Thyroid gland (tissue), 4 donors: ENCODE measurements around the gene MCM5. TPM values are rescaled to one million over a fixed set of nuclear protein-coding genes. Genes with fewer than 3 reads are reported as not detected.

Experiments
- DNase-seq, 2 donors: peaks; one replicate each; pipeline ENCODE4 v3.0.0-alpha.2; 2019
- H3K27ac ChIP-seq, 3 donors: fragments of 200-600 bp; sonication (generic); 1 replicate in 2 of 3; 2 replicates in 1 of 3; pipeline ENCODE4 v1.5.1; 2016 to 2019; ENCODE audit warnings: mild to moderate bottlenecking in 1 of 3, moderate library complexity in 1 of 3
- H3K27me3 ChIP-seq: fragments of 200-600 bp; sonication (generic); one replicate; pipeline ENCODE4 v1.5.1; 2019
- H3K36me3 ChIP-seq, 2 donors: fragments of 200-600 bp; sonication (generic); one replicate each; pipeline ENCODE4 v1.5.1; 2016 to 2019
- H3K4me1 ChIP-seq, 2 donors: fragments of 200-600 bp; sonication (generic); one replicate each; pipeline ENCODE4 v1.5.1; 2017 to 2019
- H3K4me3 ChIP-seq, 3 donors: fragments of 200-600 bp; sonication (generic); replicated peaks in 1 of 3; 1 replicate in 2 of 3; 2 replicates in 1 of 3; pipeline ENCODE4 v1.5.1; 2016; ENCODE audit warnings: mild to moderate bottlenecking in 1 of 3
- H3K9me3 ChIP-seq: fragments of 200-600 bp; sonication (generic); one replicate; pipeline ENCODE4 v1.5.1; 2017
- CTCF ChIP-seq, 6 experiments: fragments of 200-600 bp in 3 of 6; fragments of 450-650 bp in 3 of 6; sonication (generic) in 3 of 6; IDR thresholded peaks; one replicate each; pipeline ENCODE4 v1.5.1; 2016 to 2019; ENCODE audit warnings: antibody characterized with exemption in 6 of 6, mild to moderate bottlenecking in 2 of 6, inconsistent platforms in 1 of 6, moderate library complexity in 1 of 6
- POLR2A ChIP-seq, 2 donors: fragments of 450-650 bp; IDR thresholded peaks; one replicate each; pipeline ENCODE4 v1.6.1; 2017; ENCODE audit warnings: antibody characterized with exemption in 2 of 2, mild to moderate bottlenecking in 2 of 2, moderate library complexity in 1 of 2
- WGBS, 2 donors: methylation state at CpG; one replicate each; pipeline ENCODE4 v1.1.5; 2017; 5-methylcytosine and 5-hydroxymethylcytosine counted together
- intact Hi-C: fragments of 100-400 bp; cut with DNase I; formaldehyde crosslinking; loops from one replicate; pipeline ENCODE4 v1.15.1; 2023
- total RNA-seq, 4 donors: library from RNA; depleted of rRNA; stranded (reverse); fragments of >200 nt; gene quantifications; one replicate each; pipeline ENCODE4 v1.2.3, GENCODE V29; 2016

The MCM5 gene
- total RNA-seq, 4 donors from 2014 or later, result 16.7 to 34.7 (median 25.1) TPM

GRCh38 chr22:35373781-35374180 lies 26.2 kb upstream of the MCM5 start:
- intact Hi-C loops, result no loop called here
- peaks cover 20 to 26% of the 10 kb centered on the region in 2 donors for H3K4me1 ChIP-seq
- WGBS, 2 donors, result 85 to 89% methylated on average over 6 of the region's 6 CpGs

GRCh38 chr22:35375031-35375430 lies 24.9 kb upstream of the MCM5 start:
- no peaks in the 10 kb centered on the region for H3K9me3 ChIP-seq
- H3K4me3 ChIP-seq, result no peak overlapping the region
- intact Hi-C loops, result no loop called here
- no peak overlapping the region for H3K27ac ChIP-seq
- no peaks in the 10 kb centered on the region for H3K36me3 ChIP-seq
- peaks cover 22 to 31% of the 10 kb centered on the region in 2 donors for H3K4me1 ChIP-seq
- TF ChIP-seq POLR2A (IDR thresholded peaks at IDR 0.05), result no peak
- no peak for TF ChIP-seq CTCF (IDR thresholded peaks at IDR 0.05)
- no peak for DNase-seq
- H3K27me3 ChIP-seq, result no peaks in the 10 kb centered on the region
- WGBS, 2 donors, result 87 to 90% methylated on average over 3 of the region's 3 CpGs

More at GRCh38 chr22:35373781-35374180, 26.2 kb upstream of the MCM5 start:
- Histone ChIP-seq H3K27ac (no peak overlapping the region), H3K9me3 (no peaks in the 10 kb centered on the region), H3K4me3 (no peak overlapping the region), H3K27me3 (no peaks in the 10 kb centered on the region), H3K36me3 (no peaks in the 10 kb centered on the region)
- no peak for TF ChIP-seq POLR2A (IDR thresholded peaks at IDR 0.05)
- TF ChIP-seq CTCF (IDR thresholded peaks at IDR 0.05), result no peak
- DNase-seq, result no peak

GRCh38 chr22:35375526-35375925 lies 24.4 kb upstream of the MCM5 start:
- H3K9me3 ChIP-seq, result no peaks in the 10 kb centered on the region
- no peak overlapping the region for H3K4me3 ChIP-seq
- peaks cover 22 to 36% of the 10 kb centered on the region in 2 donors for H3K4me1 ChIP-seq
- 82% methylated on average over 8 of the region's 8 CpGs for WGBS, 2 donors
- no peaks in the 10 kb centered on the region for H3K27me3 ChIP-seq
- H3K36me3 ChIP-seq, result no peaks in the 10 kb centered on the region
- intact Hi-C loops, result no loop called here
- no peak for TF ChIP-seq POLR2A (IDR thresholded peaks at IDR 0.05)
- no peak overlapping the region for H3K27ac ChIP-seq
- no peak for DNase-seq

- 7 to 12% methylated on average over 17 of the region's 17 CpGs for WGBS, 2 donors
Measured at GRCh38 chr22:35376728-35377472, 23.0 kb upstream of the MCM5 start.

GRCh38 chr22:35377735-35378134 lies 22.2 kb upstream of the MCM5 start:
- Histone ChIP-seq H3K9me3 (no peaks in the 10 kb centered on the region), H3K36me3 (no peaks in the 10 kb centered on the region), H3K27ac (peak overlapping the region; percentile 75 to 86 (median 82)), H3K4me1 (peaks cover 18 to 35% of the 10 kb centered on the region in 2 donors), H3K4me3 (no peak overlapping the region), H3K27me3 (no peaks in the 10 kb centered on the region)
- 83 to 85% methylated on average over 3 of the region's 3 CpGs for WGBS, 2 donors
- TF ChIP-seq POLR2A (IDR thresholded peaks at IDR 0.05) (no peak), CTCF (IDR thresholded peaks at IDR 0.05) (no peak)
- intact Hi-C loops, result no loop called here
- DNase-seq, result no peak

More at GRCh38 chr22:35376728-35377472, 23.0 kb upstream of the MCM5 start:
- peaks cover 22 to 41% of the 10 kb centered on the region in 2 donors for H3K4me1 ChIP-seq
- no peak overlapping the region for H3K4me3 ChIP-seq
- DNase-seq, result peak; percentile 97
- H3K9me3 ChIP-seq, result no peaks in the 10 kb centered on the region
- intact Hi-C loops, result no loop called here
- no peaks in the 10 kb centered on the region for H3K36me3 ChIP-seq
- H3K27me3 ChIP-seq, result no peaks in the 10 kb centered on the region
- H3K27ac ChIP-seq, result peak overlapping the region; percentile 76 to 86 (median 82)
- TF ChIP-seq CTCF (IDR thresholded peaks at IDR 0.05) (no peak), POLR2A (IDR thresholded peaks at IDR 0.05) (no peak)
